Measurements from ENCODE around the gene CTNNA2.

GRCh38 chr2:79796641-79797040 lies 283.8 kb downstream of the CTNNA2 start:
- TF ChIP-seq POLR2A (IDR thresholded peaks at IDR 0.05) = no peak
- TF ChIP-seq CTCF (IDR thresholded peaks at IDR 0.05) = no peak

Data from right lobe of liver (tissue), 4 donors.